ENCODE measurements around the gene KCTD7.
A peak's percentile ranks its signal among the peaks of the same experiment; 100 is the strongest.
"Not testable (repeated sequence)": the region's sequence is repeated elsewhere in the genome, so short reads cannot be mapped to it uniquely, and the experiment has no call there.

The KCTD7 gene

GRCh38 chr7:66655113-66655806 is 26.6 kb downstream of the KCTD7 start:
- not testable (repeated sequence) for DNase-seq

DNA sequence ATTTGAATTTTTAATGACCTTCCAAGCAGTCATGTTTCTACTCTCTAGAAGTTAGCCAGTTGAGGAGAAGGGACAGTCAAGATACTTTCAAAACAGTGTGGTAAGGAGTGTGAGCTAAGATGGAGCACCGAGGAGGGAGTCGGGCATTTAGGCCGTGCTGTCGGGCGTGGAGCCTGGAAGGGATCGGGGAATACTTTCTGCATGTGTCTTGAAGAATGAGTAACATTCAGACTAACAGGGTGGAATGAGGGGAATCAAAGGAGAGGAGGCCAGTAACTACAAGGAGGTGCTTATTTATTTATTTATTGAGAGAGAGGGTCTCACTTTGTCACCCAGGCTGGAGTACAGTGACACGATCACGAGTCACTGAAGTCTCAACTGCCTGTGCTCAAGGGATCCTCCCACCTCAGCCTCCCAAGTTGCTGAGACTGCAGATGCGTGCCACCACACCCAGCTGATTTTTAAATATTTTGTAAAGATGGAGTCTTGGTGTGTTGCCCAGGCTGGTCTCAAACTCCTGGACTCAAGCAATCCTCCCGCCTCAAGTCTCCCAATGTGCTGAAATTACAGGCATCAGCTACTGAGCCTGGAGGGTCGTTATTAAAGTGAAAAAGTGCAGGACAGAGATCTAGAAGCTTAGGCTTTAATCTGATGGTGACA is 27.3 kb downstream of the KCTD7 start:
- not testable (repeated sequence) for DNase-seq

DNA sequence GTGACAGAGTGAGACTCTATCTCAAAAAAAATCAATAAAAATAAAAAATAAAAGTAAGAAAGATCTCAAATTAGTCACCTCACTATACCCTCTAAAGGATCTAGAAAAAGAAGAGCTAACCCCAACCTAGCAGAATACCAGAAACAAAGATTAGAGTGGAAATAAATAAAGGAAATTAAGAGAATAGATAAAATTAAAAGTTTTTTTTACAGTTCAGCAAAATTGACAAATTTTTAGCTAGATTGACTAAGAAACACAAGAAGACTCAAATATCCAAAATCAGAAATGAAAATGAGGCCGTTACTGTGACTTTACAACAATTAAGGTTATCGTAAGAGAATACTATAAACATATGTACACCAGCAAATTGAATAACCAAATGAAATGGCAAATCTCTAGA is 29.1 kb downstream of the KCTD7 start:
- no peak for DNase-seq

DNA sequence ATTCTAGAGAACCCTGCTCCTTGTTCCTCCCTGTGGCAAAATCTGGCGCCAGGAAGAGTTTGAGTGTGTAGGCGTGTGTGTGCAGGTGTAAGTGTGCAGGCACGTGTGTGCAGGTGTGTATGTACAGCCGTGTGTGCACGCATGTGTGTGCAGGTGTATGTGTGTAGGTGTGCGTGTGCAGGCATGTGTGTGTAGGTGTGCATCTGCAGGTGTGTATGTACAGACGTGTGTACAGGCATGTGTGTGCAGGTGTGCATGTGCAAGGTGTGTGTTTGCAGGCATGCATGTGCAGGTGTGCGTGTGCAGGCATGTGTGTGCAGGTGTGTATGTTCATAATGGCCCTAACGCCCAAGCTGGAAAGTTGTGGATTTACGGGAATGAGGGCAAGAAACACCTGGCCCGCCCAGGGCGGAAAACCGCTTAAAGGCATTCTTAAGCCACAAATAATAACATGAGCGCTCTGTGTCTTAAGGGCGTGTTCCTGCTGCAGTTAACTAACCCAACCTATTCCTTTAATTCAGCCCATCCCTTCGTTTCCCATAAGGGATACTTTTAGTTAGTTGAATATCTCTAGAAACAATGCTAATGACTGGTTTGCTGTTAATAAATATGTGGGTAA is 34.1 kb downstream of the KCTD7 start:
- DNase-seq: no peak

DNA sequence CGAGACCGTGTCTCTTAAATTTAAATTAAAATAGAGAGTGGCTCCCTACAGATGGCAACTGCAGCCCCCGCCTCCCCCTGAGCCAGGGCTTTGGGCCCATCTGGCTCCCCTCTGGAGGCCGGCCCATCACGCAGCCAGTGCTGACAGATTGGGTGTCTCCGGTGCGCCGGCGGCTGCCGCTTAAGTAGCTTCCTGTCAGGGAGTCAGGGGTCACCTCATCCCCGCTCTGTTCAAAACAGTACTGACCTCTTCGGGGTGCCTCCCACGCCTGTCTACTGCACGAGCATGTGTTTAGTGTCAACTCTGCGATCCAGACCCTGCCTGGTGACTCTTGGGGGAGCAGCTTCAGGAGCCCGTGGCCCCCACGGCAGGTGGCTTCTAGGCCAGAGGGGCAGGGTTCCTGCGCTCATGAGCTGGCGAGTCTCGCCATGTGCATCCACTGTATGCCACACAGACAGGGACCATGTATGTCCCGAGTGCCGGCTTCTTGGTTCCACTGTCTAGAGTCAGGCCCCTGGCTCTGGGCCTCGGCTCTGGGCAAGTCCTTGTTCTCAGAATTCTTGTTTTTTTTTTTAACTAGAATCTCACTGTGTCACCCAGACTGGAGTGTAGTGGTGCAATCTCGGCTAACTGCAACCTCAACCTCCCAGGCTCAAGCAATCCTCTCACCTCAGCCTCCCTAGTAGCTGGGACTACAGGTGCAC is 36.1 kb downstream of the KCTD7 start:
- no peak for DNase-seq

GRCh38 chr7:66666313-66666952 is 37.8 kb downstream of the KCTD7 start:
- no peak for DNase-seq

GRCh38 chr7:66667023-66667728 is 38.5 kb downstream of the KCTD7 start:
- no peak for DNase-seq

DNA sequence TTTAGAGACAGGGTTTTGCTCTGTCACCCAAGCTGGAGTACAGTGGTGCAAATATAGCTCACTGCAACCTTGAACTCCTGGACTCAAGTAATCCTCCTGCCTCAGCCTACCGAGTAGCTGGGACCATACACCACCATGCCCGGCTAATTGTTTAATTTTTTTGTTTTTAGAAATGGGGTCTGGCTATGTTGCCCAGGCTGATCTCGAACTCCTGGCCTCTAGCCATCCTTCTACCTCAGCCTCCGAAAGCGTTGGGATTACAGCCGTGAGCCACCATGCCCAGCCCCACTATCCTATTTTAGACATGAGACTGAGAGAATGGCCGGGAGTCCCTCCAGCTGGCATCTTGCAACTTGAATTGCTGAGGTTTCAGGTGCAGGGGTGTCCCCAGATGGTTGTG is 39.4 kb downstream of the KCTD7 start:
- DNase-seq: no peak

GRCh38 chr7:66668677-66669076 is 40.0 kb downstream of the KCTD7 start:
- DNase-seq: no peak

DNA sequence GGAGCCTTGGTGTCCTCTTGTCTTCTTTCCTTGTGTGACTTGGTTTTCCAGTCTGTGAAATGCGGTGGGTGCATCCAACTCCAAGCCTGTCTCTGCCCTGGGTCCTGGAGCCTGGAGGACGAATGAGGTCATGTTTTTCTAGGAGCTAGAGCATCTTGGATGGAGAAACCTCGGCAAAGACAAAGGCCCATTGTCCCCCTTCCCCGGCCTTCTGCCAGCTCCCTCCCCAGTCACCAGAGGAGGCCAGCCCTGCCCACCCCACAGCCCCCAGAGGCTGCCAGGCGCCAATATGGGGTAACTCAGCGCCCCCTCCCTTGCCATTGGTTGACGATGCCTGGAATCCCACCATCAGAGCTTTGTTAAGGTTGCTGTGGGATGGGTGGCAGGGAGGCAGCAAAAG is 40.4 kb downstream of the KCTD7 start:
- DNase-seq: no peak

DNA sequence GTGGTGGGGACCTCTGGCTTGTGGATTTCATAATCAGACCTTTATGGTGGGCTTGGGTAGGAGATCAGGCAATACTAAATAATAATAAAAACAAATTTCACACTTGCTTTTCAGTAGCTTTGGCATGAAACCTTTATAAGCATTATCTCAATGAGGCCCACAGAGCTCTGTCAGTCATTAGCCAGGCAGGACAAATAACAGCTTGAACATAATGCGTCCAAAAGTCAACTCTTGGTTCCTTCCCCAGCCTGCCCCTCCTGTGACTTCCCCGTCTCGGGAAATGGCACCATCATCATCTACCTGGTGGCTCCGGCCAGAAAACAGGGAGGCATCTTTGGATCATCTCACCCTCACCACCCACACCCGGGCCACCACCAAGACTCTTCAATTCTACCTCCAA is 40.8 kb downstream of the KCTD7 start:
- DNase-seq: no peak

- no peak for DNase-seq
These were observed 42.4 kb downstream of the KCTD7 start for GRCh38 chr7:66671034-66671433.

- not testable (repeated sequence) for DNase-seq
These were observed 42.8 kb downstream of the KCTD7 start for GRCh38 chr7:66671486-66671885.

- not testable (repeated sequence) for DNase-seq
These were observed 43.9 kb downstream of the KCTD7 start for GRCh38 chr7:66672432-66673123.

- DNase-seq: peak; percentile 44
These were observed 44.5 kb downstream of the KCTD7 start for GRCh38 chr7:66673124-66673640.

DNA sequence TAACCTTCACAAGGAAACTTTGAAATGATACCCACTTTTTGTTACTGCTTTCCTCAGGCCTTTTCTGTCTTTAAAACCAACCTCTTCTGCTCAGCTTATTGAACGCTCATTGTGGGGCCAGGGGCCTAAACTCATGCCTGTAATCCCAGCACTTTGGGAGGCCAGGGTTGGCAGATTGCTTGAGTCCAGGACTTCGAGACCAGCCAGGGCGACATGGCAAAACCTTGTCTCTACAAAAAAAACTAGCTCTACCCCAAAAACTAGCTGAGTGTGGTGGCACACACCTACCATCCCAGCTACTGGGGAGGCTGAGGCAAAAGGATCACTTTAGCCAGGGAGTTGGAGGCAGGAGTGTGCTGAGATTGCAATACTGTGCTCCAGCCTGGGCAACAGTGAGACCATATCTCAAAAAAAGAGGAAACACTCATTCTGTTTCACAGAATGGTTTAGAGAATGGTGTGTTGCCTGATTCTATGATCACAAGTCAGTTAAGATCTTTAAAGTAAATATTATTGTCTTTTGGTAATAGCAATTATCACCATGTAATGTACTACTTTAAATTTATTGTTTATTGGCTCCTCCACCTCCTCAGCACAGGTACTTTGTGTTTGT is 51.1 kb downstream of the KCTD7 start:
- no peak for DNase-seq

DNA sequence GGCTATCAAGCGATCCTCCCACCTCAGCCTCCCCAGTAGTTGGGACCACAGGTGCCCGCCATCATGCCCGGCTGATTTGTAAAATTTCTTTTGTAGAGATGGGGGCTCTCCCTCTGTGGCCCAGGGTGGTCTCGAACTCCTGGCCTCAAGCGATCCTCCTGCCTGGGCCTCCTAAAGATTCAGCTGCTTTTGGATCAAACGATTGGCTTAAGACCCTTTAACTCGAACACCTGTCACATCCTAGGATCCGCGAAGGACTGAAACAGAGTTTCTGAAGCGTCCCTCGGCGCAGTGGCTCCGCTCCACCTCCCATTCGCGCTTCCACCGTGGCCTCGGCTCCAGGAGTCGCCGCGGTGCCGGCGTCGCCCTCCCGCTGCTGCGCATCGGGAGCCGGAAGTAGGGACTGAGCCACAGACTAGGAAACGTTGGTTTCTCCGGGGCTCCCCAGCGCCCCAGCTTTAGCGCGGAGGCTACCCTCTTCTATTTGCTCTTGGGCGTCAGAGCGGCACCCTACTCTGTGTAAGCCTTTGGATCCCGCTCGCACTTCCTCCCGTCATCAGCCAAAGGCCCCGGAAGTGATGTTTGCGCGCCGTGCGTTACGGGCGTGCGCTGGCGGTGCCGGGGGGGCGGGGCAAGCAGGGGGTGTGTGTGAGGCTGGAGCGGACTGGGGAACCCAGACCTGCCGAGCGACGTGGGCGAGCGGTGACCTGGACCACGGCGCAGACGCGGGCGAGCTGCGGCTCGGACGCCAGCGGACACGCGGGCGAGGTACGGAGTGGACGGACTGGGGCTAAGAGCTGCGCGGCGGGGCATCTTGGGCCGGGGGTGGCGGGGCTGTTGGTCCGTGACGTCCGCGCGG is 53.0 kb downstream of the KCTD7 start:
- peak; percentile 96 for DNase-seq

GRCh38 chr7:66682350-66683093 is 53.8 kb downstream of the KCTD7 start:
- peak; percentile 14 for DNase-seq

DNA sequence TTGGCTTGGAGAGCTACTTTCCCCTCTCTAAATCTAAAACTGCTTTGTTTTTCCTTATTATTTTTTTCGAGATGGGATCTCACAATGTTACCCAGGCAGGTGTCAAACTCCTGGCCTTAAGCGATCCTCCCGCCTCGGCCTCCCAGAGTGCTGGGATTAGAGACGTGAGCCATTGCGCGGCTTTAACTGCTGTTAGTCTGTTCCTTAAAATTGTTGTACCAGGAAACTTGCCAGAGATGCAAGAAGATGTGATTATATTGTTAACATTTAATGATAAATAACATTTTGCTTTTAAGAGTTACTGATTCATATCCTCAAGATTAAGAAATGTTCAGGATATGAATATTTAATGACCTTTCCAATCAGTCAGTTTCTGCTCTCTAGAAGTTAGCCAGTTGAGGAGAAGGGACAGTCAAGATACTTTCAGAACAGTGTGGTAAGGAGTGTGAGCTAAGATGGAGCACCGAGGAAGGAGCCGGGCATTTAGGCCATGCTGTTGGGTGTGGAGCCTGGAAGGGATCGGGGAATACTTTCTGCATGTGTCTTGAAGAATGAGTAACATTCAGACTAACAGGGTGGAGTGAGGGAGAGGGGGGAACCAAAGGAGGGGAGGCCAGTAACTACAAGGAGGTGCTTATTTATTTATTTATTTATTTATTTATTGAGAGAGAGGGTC is 54.6 kb downstream of the KCTD7 start:
- not testable (repeated sequence) for DNase-seq
